Liver (tissue), 9 donors: ENCODE data around the gene YY1. TPM values are rescaled to one million over a fixed set of nuclear protein-coding genes. Genes with fewer than 3 reads are reported as not detected.

Source experiments
- DNase-seq: peaks from one replicate; pipeline ENCODE4 v3.0.0-alpha.2; 2017; ENCODE audit warnings: low spot score
- H3K27ac ChIP-seq, 2 donors: one replicate each; pipeline ENCODE4 v1.7.0; 2013; ENCODE audit warnings: inconsistent platforms in 2 of 2, low read length in 2 of 2, control low read depth in 1 of 2, low read depth in 1 of 2, mild to moderate bottlenecking in 1 of 2
- H3K27me3 ChIP-seq, 4 donors: one replicate each; pipeline versions ENCODE4 v1.6.1 to v1.7.0; 2013; ENCODE audit warnings: low read length in 3 of 4, inconsistent platforms in 1 of 4, mild to moderate bottlenecking in 1 of 4, moderate library complexity in 1 of 4; ENCODE audit not compliant: control insufficient read depth in 4 of 4, insufficient read depth in 4 of 4
- H3K36me3 ChIP-seq, 4 donors: one replicate each; pipeline versions ENCODE4 v1.6.1 to v1.7.0; 2013; ENCODE audit warnings: low read length in 3 of 4, mild to moderate bottlenecking in 3 of 4, low read depth in 1 of 4, moderate library complexity in 1 of 4; ENCODE audit not compliant: control insufficient read depth in 4 of 4, insufficient read depth in 3 of 4
- H3K4me1 ChIP-seq, 4 donors: one replicate each; pipeline versions ENCODE4 v1.6.1 to v1.7.0; 2013; ENCODE audit warnings: low read length in 3 of 4, mild to moderate bottlenecking in 3 of 4, moderate library complexity in 1 of 4; ENCODE audit not compliant: control insufficient read depth in 4 of 4, insufficient read depth in 4 of 4
- H3K4me3 ChIP-seq, 3 donors: one replicate each; pipeline versions ENCODE4 v1.6.1 to v1.7.0; 2013; ENCODE audit warnings: low read length in 3 of 3, control low read depth in 1 of 3, low read depth in 1 of 3, mild to moderate bottlenecking in 1 of 3
- H3K9ac ChIP-seq, 2 donors: one replicate each; pipeline ENCODE4 v1.7.0; 2013; ENCODE audit warnings: low read length in 2 of 2, mild to moderate bottlenecking in 2 of 2, moderate library complexity in 2 of 2, control low read depth in 1 of 2, low read depth in 1 of 2
- H3K9me3 ChIP-seq, 4 donors: one replicate each; pipeline versions ENCODE4 v1.6.1 to v1.7.0; 2013; ENCODE audit warnings: low read length in 3 of 4; ENCODE audit not compliant: control insufficient read depth in 4 of 4
- ATF3 ChIP-seq: IDR thresholded peaks from 2 replicates; pipeline ENCODE4 v1.6.1; 2016; ENCODE audit warnings: antibody characterized with exemption
- CTCF ChIP-seq: fragments of 150-350 bp; IDR thresholded peaks from 2 replicates; pipeline ENCODE4 v1.5.1; 2017; ENCODE audit warnings: improper control_type of control experiment, low read depth, low read length; ENCODE audit not compliant: missing input control
- EGR1 ChIP-seq, 2 donors: IDR thresholded peaks; 2 replicates each; pipeline ENCODE4 v1.6.1; 2016 to 2018; ENCODE audit warnings: antibody characterized with exemption in 2 of 2, low read depth in 2 of 2
- FOXA1 ChIP-seq: IDR thresholded peaks from 2 replicates; pipeline ENCODE4 v1.6.1; 2016; ENCODE audit warnings: antibody characterized with exemption
- FOXA2 ChIP-seq: IDR thresholded peaks from 2 replicates; pipeline ENCODE4 v1.6.1; 2016; ENCODE audit warnings: antibody characterized with exemption
- GABPA ChIP-seq, 2 donors: IDR thresholded peaks in 1 of 2; conservative IDR thresholded peaks in 1 of 2; 2 replicates each; pipeline ENCODE4 v1.6.1; 2016; ENCODE audit warnings: antibody characterized with exemption in 2 of 2, mild to moderate bottlenecking in 1 of 2, moderate library complexity in 1 of 2
- HNF4A ChIP-seq, 2 donors: conservative IDR thresholded peaks; 2 replicates each; pipeline ENCODE4 v1.6.1; 2016; ENCODE audit warnings: antibody characterized with exemption in 2 of 2, mild to moderate bottlenecking in 2 of 2
- HNF4G ChIP-seq: IDR thresholded peaks from 2 replicates; pipeline ENCODE4 v1.6.1; 2016; ENCODE audit warnings: antibody characterized with exemption
- JUND ChIP-seq, 2 donors: IDR thresholded peaks; 2 replicates each; pipeline ENCODE4 v1.6.1; 2016; ENCODE audit warnings: antibody characterized with exemption in 2 of 2
- MAX ChIP-seq: IDR thresholded peaks from 2 replicates; pipeline ENCODE4 v1.6.1; 2016; ENCODE audit warnings: antibody characterized with exemption
- NR2F2 ChIP-seq: IDR thresholded peaks from 2 replicates; pipeline ENCODE4 v1.6.1; 2016; ENCODE audit warnings: antibody characterized with exemption
- RAD21 ChIP-seq, 2 donors: IDR thresholded peaks; 2 replicates each; pipeline ENCODE4 v1.6.1; 2016; ENCODE audit warnings: antibody characterized with exemption in 2 of 2, mild to moderate bottlenecking in 2 of 2
- REST ChIP-seq: IDR thresholded peaks from 2 replicates; pipeline ENCODE4 v1.6.1; 2016; ENCODE audit warnings: antibody characterized with exemption, mild to moderate bottlenecking
- RXRA ChIP-seq, 2 donors: IDR thresholded peaks; 2 replicates each; pipeline ENCODE4 v1.6.1; 2017 to 2018; ENCODE audit warnings: antibody characterized with exemption in 2 of 2, mild to moderate bottlenecking in 1 of 2
- SP1 ChIP-seq: IDR thresholded peaks from 2 replicates; pipeline ENCODE4 v1.6.1; 2018; ENCODE audit warnings: antibody characterized with exemption, mild to moderate bottlenecking
- TAF1 ChIP-seq: conservative IDR thresholded peaks from 2 replicates; pipeline ENCODE4 v1.6.1; 2016; ENCODE audit warnings: antibody characterized with exemption, mild to moderate bottlenecking
- YY1 ChIP-seq: IDR thresholded peaks from 2 replicates; pipeline ENCODE4 v1.6.1; 2016; ENCODE audit warnings: antibody characterized with exemption, mild to moderate bottlenecking
- ZBTB33 ChIP-seq: IDR thresholded peaks from 2 replicates; pipeline ENCODE4 v1.6.1; 2016; ENCODE audit warnings: antibody characterized with exemption
- WGBS: extraction: QIAGEN DNeasy Blood & Tissue Kit; methylation state at CpG from one replicate; pipeline ENCODE4 v1.1.7; 2013; 5-methylcytosine and 5-hydroxymethylcytosine counted together
- polyA plus RNA-seq, 2 donors: library from polyadenylated mRNA; stranded (reverse) in 1 of 2; unstranded in 1 of 2; fragments of 200-250 nt in 1 of 2; fragments of >200 nt in 1 of 2; fragmentation: Nextera tagmentation in 1 of 2; extraction: Ambion mirVana in 1 of 2; gene quantifications; one replicate each; pipeline versions ENCODE4 v1.2.1 to v1.2.3, GENCODE V29; 2013 to 2015
- total RNA-seq, 2 donors: library from RNA; depleted of rRNA; stranded (reverse); fragments of >200 nt; gene quantifications; one replicate each; pipeline ENCODE4 v1.2.3, GENCODE V29; 2014
- donor health status: healthy.
- donor health status: healthy.
- donor health status: healthy.
- donor health status: healthy.
- donor health status: healthy.

The YY1 gene
- total and polyA plus RNA-seq, 4 donors: 15.8 to 37.4 (median 28.8) TPM

GRCh38 chr14:100192250-100192671 lies 46.7 kb upstream of the YY1 start (continued):
- no peak for TF ChIP-seq RAD21 (IDR thresholded peaks at IDR 0.05)
- TF ChIP-seq EGR1 (IDR thresholded peaks at IDR 0.05; ENCODE audit: low read depth in 2 of 2): no peak

- peak; percentile 61 to 68 for TF ChIP-seq RXRA (IDR thresholded peaks at IDR 0.05)
- peak; percentile 52 for TF ChIP-seq FOXA1
- peak; percentile 73 for TF ChIP-seq MAX
- no peak for TF ChIP-seq EGR1 (IDR thresholded peaks at IDR 0.05; ENCODE audit: low read depth in 2 of 2)
- TF ChIP-seq ZBTB33: peak; percentile 87
- peak; percentile 88 to 91 for TF ChIP-seq RAD21 (IDR thresholded peaks at IDR 0.05)
- TF ChIP-seq TAF1: no peak
- peak; percentile 89 for TF ChIP-seq YY1
- TF ChIP-seq NR2F2: peak; percentile 77
- peak; percentile 81 to 89 for TF ChIP-seq HNF4A (conservative IDR thresholded peaks at IDR 0.05)
- peak in 1 of 2 donors; percentile 27 for TF ChIP-seq JUND (IDR thresholded peaks at IDR 0.05)
- TF ChIP-seq GABPA (IDR thresholded peaks at IDR 0.05 in 1 of 2, conservative IDR thresholded peaks at IDR 0.05 in 1 of 2): peak in 1 of 2 donors; percentile 80
- peak; percentile 95 for TF ChIP-seq SP1
- peak; percentile 88 for TF ChIP-seq CTCF
- no peak for TF ChIP-seq ATF3
- TF ChIP-seq HNF4G: peak; percentile 83
- TF ChIP-seq REST: peak; percentile 77
- peak; percentile 46 for TF ChIP-seq FOXA2
- DNase-seq: peak; percentile 100
- peak overlapping the region; percentile 76 to 89 for H3K27ac ChIP-seq
- no peaks in the 10 kb centered on the region for H3K9me3 ChIP-seq
- no peaks in the 10 kb centered on the region for H3K27me3 ChIP-seq
- peak overlapping the region in 2 of 3 donors; percentile 33 to 44 for H3K4me3 ChIP-seq
- H3K9ac ChIP-seq: peak overlapping the region; percentile 54 to 67
- peaks cover 0 to 16% (median 12%) of the 10 kb centered on the region in 4 donors for H3K4me1 ChIP-seq
- WGBS: under 1% methylated on average over 62 of the region's 62 CpGs
- H3K36me3 ChIP-seq: no peaks in the 10 kb centered on the region
These were observed 46.1 kb upstream of the YY1 start for GRCh38 chr14:100192672-100193416.
